ENCODE results near the gene ANKRD12.

- TF ChIP-seq CTCF (conservative IDR thresholded peaks at IDR 0.05; ENCODE audit: low read depth in 2 of 2) (no peak), EZH2phosphoT487 (IDR thresholded peaks at IDR 0.05; ENCODE audit: unreplicated experiment) (no peak), ZNF462 (CRISPR knock-in tag; IDR thresholded peaks at IDR 0.05) (no peak), POLR2AphosphoS5 (IDR thresholded peaks at IDR 0.05; ENCODE audit: low read depth) (no peak), ZNF331 (CRISPR knock-in tag; IDR thresholded peaks at IDR 0.05; ENCODE audit: low read depth) (no peak), EZH2 (IDR thresholded peaks at IDR 0.05; ENCODE audit: low read depth, unreplicated experiment) (no peak), REST (IDR thresholded peaks at IDR 0.05; ENCODE audit: unreplicated experiment) (no peak), NANOG (IDR thresholded peaks at IDR 0.05; ENCODE audit: borderline replicate concordance) (no peak), JUNB (IDR thresholded peaks at IDR 0.05; ENCODE audit: unreplicated experiment) (no peak), CREB1 (CRISPR knock-in tag; IDR thresholded peaks at IDR 0.05; ENCODE audit: low read depth) (no peak)
These were observed 189.1 kb downstream of the ANKRD12 start for GRCh38 chr18:9325716-9326115.
